HEK293 (cell line): Measurements from ENCODE around the gene RAB5A.

Source experiments
- KLF10 ChIP-seq: fragments of 450-650 bp; IDR thresholded peaks from 2 replicates; pipeline ENCODE4 v1.5.1; 2018; ENCODE audit warnings: missing biosample characterization, mild to moderate bottlenecking, missing genetic modification characterization
- KLF16 ChIP-seq: fragments of 450-650 bp; formaldehyde crosslinking; IDR thresholded peaks from 2 replicates; pipeline ENCODE4 v1.5.1; 2017; ENCODE audit warnings: missing biosample characterization, missing genetic modification characterization
- TCF7L2 ChIP-seq: IDR thresholded peaks from 2 replicates; pipeline ENCODE4 v1.6.1; 2011; ENCODE audit warnings: low read depth, mild to moderate bottlenecking, inconsistent platforms, low read length, moderate library complexity, borderline replicate concordance
- ZEB2 ChIP-seq: fragments of 450-650 bp; formaldehyde crosslinking; IDR thresholded peaks from 2 replicates; pipeline ENCODE4 v1.5.1; 2016; ENCODE audit warnings: missing biosample characterization, missing genetic modification characterization
- ZNF184 ChIP-seq: fragments of 450-650 bp; IDR thresholded peaks from 2 replicates; pipeline ENCODE4 v1.5.1; 2018; ENCODE audit warnings: missing biosample characterization, mild to moderate bottlenecking, missing genetic modification characterization
- ZNF391 ChIP-seq: fragments of 450-650 bp; formaldehyde crosslinking; IDR thresholded peaks from 2 replicates; pipeline ENCODE4 v1.5.1; 2016; ENCODE audit warnings: low read depth, missing biosample characterization, missing genetic modification characterization, borderline replicate concordance
- ZNF549 ChIP-seq: fragments of 450-650 bp; IDR thresholded peaks from 2 replicates; pipeline ENCODE4 v1.5.1; 2018; ENCODE audit warnings: missing biosample characterization, missing genetic modification characterization, mild to moderate bottlenecking, inconsistent platforms, moderate library complexity
- ZNF670 ChIP-seq: fragments of 450-650 bp; formaldehyde crosslinking; IDR thresholded peaks from 2 replicates; pipeline ENCODE4 v1.5.1; 2016; ENCODE audit warnings: missing biosample characterization, missing genetic modification characterization, low read depth
- TF ChIP-seq, protein P1 (sequence below): fragments of 450-650 bp; formaldehyde crosslinking; IDR thresholded peaks from 2 replicates; pipeline ENCODE4 v1.5.1; 2016; ENCODE audit warnings: missing biosample characterization, missing genetic modification characterization
- TF ChIP-seq, protein P2 (sequence below): fragments of 450-650 bp; formaldehyde crosslinking; conservative IDR thresholded peaks from 2 replicates; pipeline ENCODE4 v1.5.1; 2016; ENCODE audit warnings: low read depth, missing biosample characterization, missing genetic modification characterization
- TF ChIP-seq, protein P3 (sequence below): fragments of 450-650 bp; formaldehyde crosslinking; IDR thresholded peaks from 2 replicates; pipeline ENCODE4 v1.5.1; 2016; ENCODE audit warnings: missing biosample characterization, missing genetic modification characterization
- TF ChIP-seq, protein P4 (sequence below): fragments of 450-650 bp; formaldehyde crosslinking; IDR thresholded peaks from 2 replicates; pipeline ENCODE4 v1.5.1; 2016; ENCODE audit warnings: missing biosample characterization, missing genetic modification characterization

DNA sequence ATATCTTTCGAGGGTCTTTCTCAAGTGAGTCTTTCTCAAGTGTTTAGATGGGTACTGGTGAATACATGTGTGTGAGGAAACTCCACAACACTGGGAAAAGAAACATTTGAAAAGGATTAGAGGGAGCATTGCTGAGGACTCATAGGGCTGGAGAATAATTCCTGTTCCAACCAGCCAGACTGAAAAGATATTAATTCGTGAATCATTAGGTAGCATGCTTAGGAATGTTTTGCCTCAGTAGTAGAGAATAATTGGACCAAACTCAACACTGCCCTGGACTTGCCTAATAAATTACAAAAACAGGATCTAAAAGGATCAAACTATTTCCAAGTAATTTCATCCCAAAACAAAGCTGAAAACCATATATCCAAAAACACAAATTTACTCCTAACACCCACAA, 47.9 kb downstream of the RAB5A start:
- TF ChIP-seq ZNF391 (tag by site-specific recombination) (no peak), TCF7L2 (no peak), ZNF549 (tag by site-specific recombination) (no peak), ZEB2 (tag by site-specific recombination) (no peak), ZNF184 (tag by site-specific recombination) (no peak), KLF10 (tag by site-specific recombination) (no peak), ZNF670 (no peak), KLF16 (no peak)
- TF ChIP-seq, protein P1, sequence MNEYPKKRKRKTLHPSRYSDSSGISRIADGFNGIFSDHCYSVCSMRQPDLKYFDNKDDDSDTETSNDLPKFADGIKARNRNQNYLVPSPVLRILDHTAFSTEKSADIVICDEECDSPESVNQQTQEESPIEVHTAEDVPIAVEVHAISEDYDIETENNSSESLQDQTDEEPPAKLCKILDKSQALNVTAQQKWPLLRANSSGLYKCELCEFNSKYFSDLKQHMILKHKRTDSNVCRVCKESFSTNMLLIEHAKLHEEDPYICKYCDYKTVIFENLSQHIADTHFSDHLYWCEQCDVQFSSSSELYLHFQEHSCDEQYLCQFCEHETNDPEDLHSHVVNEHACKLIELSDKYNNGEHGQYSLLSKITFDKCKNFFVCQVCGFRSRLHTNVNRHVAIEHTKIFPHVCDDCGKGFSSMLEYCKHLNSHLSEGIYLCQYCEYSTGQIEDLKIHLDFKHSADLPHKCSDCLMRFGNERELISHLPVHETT (tag by site-specific recombination) = no peak
- TF ChIP-seq, protein P2, sequence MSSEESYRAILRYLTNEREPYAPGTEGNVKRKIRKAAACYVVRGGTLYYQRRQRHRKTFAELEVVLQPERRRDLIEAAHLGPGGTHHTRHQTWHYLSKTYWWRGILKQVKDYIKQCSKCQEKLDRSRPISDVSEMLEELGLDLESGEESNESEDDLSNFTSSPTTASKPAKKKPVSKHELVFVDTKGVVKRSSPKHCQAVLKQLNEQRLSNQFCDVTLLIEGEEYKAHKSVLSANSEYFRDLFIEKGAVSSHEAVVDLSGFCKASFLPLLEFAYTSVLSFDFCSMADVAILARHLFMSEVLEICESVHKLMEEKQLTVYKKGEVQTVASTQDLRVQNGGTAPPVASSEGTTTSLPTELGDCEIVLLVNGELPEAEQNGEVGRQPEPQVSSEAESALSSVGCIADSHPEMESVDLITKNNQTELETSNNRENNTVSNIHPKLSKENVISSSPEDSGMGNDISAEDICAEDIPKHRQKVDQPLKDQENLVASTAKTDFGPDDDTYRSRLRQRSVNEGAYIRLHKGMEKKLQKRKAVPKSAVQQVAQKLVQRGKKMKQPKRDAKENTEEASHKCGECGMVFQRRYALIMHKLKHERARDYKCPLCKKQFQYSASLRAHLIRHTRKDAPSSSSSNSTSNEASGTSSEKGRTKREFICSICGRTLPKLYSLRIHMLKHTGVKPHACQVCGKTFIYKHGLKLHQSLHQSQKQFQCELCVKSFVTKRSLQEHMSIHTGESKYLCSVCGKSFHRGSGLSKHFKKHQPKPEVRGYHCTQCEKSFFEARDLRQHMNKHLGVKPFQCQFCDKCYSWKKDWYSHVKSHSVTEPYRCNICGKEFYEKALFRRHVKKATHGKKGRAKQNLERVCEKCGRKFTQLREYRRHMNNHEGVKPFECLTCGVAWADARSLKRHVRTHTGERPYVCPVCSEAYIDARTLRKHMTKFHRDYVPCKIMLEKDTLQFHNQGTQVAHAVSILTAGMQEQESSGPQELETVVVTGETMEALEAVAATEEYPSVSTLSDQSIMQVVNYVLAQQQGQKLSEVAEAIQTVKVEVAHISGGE (tag by site-specific recombination) = no peak
- TF ChIP-seq, protein P3, sequence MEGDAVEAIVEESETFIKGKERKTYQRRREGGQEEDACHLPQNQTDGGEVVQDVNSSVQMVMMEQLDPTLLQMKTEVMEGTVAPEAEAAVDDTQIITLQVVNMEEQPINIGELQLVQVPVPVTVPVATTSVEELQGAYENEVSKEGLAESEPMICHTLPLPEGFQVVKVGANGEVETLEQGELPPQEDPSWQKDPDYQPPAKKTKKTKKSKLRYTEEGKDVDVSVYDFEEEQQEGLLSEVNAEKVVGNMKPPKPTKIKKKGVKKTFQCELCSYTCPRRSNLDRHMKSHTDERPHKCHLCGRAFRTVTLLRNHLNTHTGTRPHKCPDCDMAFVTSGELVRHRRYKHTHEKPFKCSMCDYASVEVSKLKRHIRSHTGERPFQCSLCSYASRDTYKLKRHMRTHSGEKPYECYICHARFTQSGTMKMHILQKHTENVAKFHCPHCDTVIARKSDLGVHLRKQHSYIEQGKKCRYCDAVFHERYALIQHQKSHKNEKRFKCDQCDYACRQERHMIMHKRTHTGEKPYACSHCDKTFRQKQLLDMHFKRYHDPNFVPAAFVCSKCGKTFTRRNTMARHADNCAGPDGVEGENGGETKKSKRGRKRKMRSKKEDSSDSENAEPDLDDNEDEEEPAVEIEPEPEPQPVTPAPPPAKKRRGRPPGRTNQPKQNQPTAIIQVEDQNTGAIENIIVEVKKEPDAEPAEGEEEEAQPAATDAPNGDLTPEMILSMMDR (tag by site-specific recombination) = no peak
- TF ChIP-seq, protein P4, sequence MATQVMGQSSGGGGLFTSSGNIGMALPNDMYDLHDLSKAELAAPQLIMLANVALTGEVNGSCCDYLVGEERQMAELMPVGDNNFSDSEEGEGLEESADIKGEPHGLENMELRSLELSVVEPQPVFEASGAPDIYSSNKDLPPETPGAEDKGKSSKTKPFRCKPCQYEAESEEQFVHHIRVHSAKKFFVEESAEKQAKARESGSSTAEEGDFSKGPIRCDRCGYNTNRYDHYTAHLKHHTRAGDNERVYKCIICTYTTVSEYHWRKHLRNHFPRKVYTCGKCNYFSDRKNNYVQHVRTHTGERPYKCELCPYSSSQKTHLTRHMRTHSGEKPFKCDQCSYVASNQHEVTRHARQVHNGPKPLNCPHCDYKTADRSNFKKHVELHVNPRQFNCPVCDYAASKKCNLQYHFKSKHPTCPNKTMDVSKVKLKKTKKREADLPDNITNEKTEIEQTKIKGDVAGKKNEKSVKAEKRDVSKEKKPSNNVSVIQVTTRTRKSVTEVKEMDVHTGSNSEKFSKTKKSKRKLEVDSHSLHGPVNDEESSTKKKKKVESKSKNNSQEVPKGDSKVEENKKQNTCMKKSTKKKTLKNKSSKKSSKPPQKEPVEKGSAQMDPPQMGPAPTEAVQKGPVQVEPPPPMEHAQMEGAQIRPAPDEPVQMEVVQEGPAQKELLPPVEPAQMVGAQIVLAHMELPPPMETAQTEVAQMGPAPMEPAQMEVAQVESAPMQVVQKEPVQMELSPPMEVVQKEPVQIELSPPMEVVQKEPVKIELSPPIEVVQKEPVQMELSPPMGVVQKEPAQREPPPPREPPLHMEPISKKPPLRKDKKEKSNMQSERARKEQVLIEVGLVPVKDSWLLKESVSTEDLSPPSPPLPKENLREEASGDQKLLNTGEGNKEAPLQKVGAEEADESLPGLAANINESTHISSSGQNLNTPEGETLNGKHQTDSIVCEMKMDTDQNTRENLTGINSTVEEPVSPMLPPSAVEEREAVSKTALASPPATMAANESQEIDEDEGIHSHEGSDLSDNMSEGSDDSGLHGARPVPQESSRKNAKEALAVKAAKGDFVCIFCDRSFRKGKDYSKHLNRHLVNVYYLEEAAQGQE (tag by site-specific recombination) = no peak
